ENCODE measurements around the gene CAPN12. TPM values are rescaled to one million over a fixed set of nuclear protein-coding genes. Genes with fewer than 3 reads are reported as not detected.
A peak's percentile ranks its signal among the peaks of the same experiment; 100 is the strongest.
"Not testable (repeated sequence)": the region's sequence is repeated elsewhere in the genome, so short reads cannot be mapped to it uniquely, and the experiment has no call there.

Gene CAPN12
- total and polyA plus RNA-seq, 4 donors, result 1.0 to 4.5 (median 2.4) TPM

DNA sequence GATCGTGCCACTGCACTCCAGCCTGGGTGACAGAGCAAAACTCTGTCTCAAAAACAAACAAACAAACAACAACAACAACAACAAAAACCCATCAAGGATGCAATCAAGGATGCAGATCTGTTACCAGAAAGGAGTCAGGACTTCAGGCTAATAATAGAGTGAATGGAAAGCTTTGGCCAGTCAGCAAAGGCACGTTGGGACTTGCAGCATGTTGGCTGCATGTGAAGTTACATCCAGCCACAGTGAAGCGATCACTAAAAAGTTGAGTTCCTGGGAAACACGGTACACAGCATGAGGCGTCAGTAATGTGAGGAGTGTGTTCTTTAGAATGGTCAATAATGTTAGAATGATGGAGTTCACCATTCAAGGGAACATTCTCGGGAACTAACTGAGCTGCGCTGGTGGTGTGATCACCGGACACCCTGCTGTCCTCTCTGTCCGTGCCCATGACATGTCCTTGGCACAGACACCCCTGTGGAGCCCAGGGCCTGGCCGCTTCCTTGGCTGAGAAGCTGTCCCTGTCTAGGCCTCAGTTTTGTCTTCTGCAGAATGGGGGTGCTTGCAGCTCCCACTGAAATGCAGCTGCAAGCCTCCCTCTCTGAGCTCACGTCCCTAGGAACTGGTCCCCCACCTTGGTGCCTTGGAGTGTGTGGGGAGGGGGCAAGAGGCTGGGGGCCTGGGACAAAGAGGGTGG, 42.4 kb upstream of the CAPN12 start:
- DNase-seq (peak; percentile 1 to 25), ATAC-seq (ENCODE audit: low FRiP score) (no peak)
- Histone ChIP-seq H3K27ac (ENCODE audit: low read depth in 1 of 2, low read length in 2 of 2) (no peak overlapping the region), H3K27me3 (ENCODE audit: control insufficient read depth in 1 of 2, insufficient read depth in 2 of 2, low read length in 1 of 2) (no peaks in the 10 kb centered on the region), H3K36me3 (ENCODE audit: control insufficient read depth in 1 of 2, insufficient read depth in 2 of 2, low read length in 1 of 2) (no peaks in the 10 kb centered on the region), H3K4me3 (ENCODE audit: low read length in 2 of 2) (no peak overlapping the region), H3K4me1 (ENCODE audit: control insufficient read depth in 1 of 2, insufficient read depth in 2 of 2, low read length in 2 of 2) (no peaks in the 10 kb centered on the region), H3K9me3 (ENCODE audit: control insufficient read depth, low read length) (no peaks in the 10 kb centered on the region)
- intact Hi-C loops (cut with DNase I), result no loop called here
- WGBS, 2 donors, result 71 to 74% methylated on average over 11 of the region's 11 CpGs

DNA sequence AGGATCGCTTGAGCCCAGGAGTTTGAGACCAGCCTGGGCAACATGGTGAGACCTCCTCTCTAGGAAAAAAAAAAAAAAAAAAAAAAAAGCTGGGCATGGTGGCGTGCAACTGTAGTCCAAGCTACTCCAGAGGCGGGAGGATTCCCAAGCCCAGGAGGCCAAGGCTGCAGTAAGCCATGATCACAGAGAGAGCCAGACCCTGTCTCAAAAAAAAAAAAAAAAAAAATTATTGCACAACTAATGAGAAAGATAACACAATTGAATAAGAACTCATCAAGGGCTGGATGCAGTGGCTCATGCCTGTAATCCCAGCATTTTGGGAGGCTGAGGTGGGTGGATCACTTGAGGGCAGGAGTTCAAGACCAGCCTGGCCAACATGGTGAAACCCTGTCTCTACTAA, 41.8 kb upstream of the CAPN12 start:
- intact Hi-C loops (cut with DNase I); H3K27me3 ChIP-seq (ENCODE audit: control insufficient read depth in 1 of 2, insufficient read depth in 2 of 2, low read length in 1 of 2); H3K9me3 ChIP-seq (ENCODE audit: control insufficient read depth, low read length); H3K4me1 ChIP-seq (ENCODE audit: control insufficient read depth in 1 of 2, insufficient read depth in 2 of 2, low read length in 2 of 2); H3K4me3 ChIP-seq (ENCODE audit: low read length in 2 of 2); ATAC-seq (ENCODE audit: low FRiP score); H3K27ac ChIP-seq (ENCODE audit: low read depth in 1 of 2, low read length in 2 of 2); H3K36me3 ChIP-seq (ENCODE audit: control insufficient read depth in 1 of 2, insufficient read depth in 2 of 2, low read length in 1 of 2): not testable (repeated sequence)
- 89 to 94% methylated on average over 2 to 3 of the region's 3 CpGs for WGBS, 2 donors
- DNase-seq, result peak in 1 of 2 donors; percentile 14

DNA sequence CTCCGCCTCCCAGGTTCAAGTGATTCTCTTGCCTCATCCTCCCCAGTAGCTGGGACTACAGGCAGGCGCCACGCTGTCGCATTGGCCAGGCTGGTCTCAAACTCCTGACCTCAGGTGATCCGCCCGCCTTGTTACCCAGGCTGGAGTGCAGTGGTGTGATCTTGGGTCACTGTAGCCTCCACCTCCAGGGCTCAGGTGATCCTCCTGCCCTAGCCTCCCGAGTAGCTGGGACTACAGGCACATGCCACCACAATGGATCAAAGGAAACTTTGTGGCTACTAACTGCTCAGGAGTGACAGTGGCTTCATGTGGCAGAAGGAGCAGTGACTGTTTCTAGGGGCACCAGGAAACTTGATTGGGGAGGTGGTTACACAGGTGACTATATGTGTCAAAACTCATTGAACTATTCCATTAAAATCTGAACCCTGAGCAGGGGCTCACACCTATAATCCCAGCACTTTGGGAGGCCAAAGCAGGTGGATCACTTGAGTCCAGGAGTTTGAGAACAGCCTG, 41.0 kb upstream of the CAPN12 start:
- Histone ChIP-seq H3K4me1 (ENCODE audit: control insufficient read depth in 1 of 2, insufficient read depth in 2 of 2, low read length in 2 of 2) (no peaks in the 10 kb centered on the region), H3K9me3 (ENCODE audit: control insufficient read depth, low read length) (no peaks in the 10 kb centered on the region), H3K27me3 (ENCODE audit: control insufficient read depth in 1 of 2, insufficient read depth in 2 of 2, low read length in 1 of 2) (peaks cover 0 to 2% of the 10 kb centered on the region in 2 donors), H3K27ac (ENCODE audit: low read depth in 1 of 2, low read length in 2 of 2) (no peak overlapping the region), H3K4me3 (ENCODE audit: low read length in 2 of 2) (no peak overlapping the region), H3K36me3 (ENCODE audit: control insufficient read depth in 1 of 2, insufficient read depth in 2 of 2, low read length in 1 of 2) (no peaks in the 10 kb centered on the region)
- 96 to 97% methylated on average over 7 of the region's 7 CpGs for WGBS, 2 donors
- DNase-seq (peak; percentile 22 to 27), ATAC-seq (ENCODE audit: low FRiP score) (no peak)
- intact Hi-C loops (cut with DNase I), result no loop called here

DNA sequence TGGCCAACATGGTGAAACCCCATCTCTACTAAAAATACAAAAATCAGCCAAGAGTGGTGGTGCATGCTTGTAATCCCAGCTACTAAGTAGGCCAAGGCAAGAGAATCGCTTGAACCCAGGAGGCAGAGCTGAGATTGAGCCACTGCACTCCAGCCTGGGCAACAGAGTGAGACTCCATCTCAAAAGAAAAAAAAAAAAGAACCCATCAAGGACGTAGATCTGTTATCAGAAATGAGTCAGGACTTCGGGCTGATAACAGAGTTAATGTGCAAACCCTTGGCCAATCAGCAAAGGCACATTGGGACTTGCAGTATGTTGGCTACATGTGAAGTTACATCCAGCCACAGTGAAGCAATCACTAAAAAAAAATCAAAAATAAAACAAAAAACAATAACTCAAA, 40.0 kb upstream of the CAPN12 start:
- H3K27me3 ChIP-seq (ENCODE audit: control insufficient read depth in 1 of 2, insufficient read depth in 2 of 2, low read length in 1 of 2), result peaks cover 0 to 2% of the 10 kb centered on the region in 2 donors
- no peaks in the 10 kb centered on the region for H3K4me1 ChIP-seq (ENCODE audit: control insufficient read depth in 1 of 2, insufficient read depth in 2 of 2, low read length in 2 of 2)
- peak in 1 of 2 donors; percentile 4 for DNase-seq
- H3K27ac ChIP-seq (ENCODE audit: low read depth in 1 of 2, low read length in 2 of 2), result no peak overlapping the region
- no peak for ATAC-seq (ENCODE audit: low FRiP score)
- no peak overlapping the region for H3K4me3 ChIP-seq (ENCODE audit: low read length in 2 of 2)
- intact Hi-C loops (cut with DNase I), result no loop called here
- WGBS, 2 donors, result 55 to 64% methylated on average over 3 of the region's 3 CpGs
- H3K36me3 ChIP-seq (ENCODE audit: control insufficient read depth in 1 of 2, insufficient read depth in 2 of 2, low read length in 1 of 2), result no peaks in the 10 kb centered on the region
- H3K9me3 ChIP-seq (ENCODE audit: control insufficient read depth, low read length), result no peaks in the 10 kb centered on the region

DNA sequence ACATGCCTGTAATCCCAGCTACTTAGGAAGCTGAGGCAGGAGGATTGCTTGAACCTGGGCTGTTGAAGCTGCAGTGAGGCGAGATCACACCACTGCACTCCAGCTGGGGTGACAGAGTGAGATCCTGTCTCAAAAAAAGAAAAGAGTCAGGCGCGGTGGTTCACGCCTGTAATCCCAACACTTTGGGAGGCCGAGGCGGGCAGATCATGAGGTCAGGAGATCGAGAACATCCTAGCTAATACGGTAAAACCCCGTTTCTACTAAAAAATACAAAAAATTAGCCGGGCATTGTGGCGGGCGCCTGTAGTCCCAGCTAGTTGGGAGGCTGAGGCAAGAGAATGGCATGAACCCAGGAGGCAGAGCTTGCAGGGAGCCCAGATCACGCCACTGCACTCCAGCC, 37.9 kb upstream of the CAPN12 start:
- H3K36me3 ChIP-seq (ENCODE audit: control insufficient read depth in 1 of 2, insufficient read depth in 2 of 2, low read length in 1 of 2); H3K27ac ChIP-seq (ENCODE audit: low read depth in 1 of 2, low read length in 2 of 2); intact Hi-C loops (cut with DNase I); H3K27me3 ChIP-seq (ENCODE audit: control insufficient read depth in 1 of 2, insufficient read depth in 2 of 2, low read length in 1 of 2); ATAC-seq (ENCODE audit: low FRiP score); H3K4me3 ChIP-seq (ENCODE audit: low read length in 2 of 2); H3K4me1 ChIP-seq (ENCODE audit: control insufficient read depth in 1 of 2, insufficient read depth in 2 of 2, low read length in 2 of 2); H3K9me3 ChIP-seq (ENCODE audit: control insufficient read depth, low read length): not testable (repeated sequence)
- WGBS, 2 donors, result 80 to 86% methylated on average over 13 of the region's 13 CpGs
- DNase-seq, result peak in 1 of 2 donors; percentile 3

DNA sequence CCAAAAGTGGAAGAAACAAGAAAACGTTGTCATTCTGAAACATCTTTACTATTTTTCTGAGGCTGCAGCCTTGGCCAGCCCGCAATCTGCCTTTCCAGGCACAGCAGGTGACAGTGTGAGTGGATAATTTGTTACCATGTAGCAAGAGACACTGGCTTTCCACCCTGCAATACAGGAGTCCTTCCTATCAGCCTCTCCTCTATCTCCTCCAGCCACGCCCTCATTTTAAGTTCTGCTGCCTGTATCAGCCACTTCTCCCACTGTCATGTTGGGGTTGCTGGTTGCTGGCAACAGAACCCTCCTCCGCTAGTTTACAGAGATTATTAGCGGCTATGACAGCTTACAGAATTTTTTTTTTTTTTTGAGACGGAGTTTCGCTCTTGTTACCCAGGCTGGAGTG, 36.8 kb upstream of the CAPN12 start:
- DNase-seq (peak in 1 of 2 donors; percentile 13), ATAC-seq (ENCODE audit: low FRiP score) (no peak)
- no peak overlapping the region for H3K4me3 ChIP-seq (ENCODE audit: low read length in 2 of 2)
- no peak overlapping the region for H3K27ac ChIP-seq (ENCODE audit: low read depth in 1 of 2, low read length in 2 of 2)
- 75 to 80% methylated on average over 7 of the region's 7 CpGs for WGBS, 2 donors
- no peaks in the 10 kb centered on the region for H3K4me1 ChIP-seq (ENCODE audit: control insufficient read depth in 1 of 2, insufficient read depth in 2 of 2, low read length in 2 of 2)
- intact Hi-C loops (cut with DNase I), result no loop called here
- H3K36me3 ChIP-seq (ENCODE audit: control insufficient read depth in 1 of 2, insufficient read depth in 2 of 2, low read length in 1 of 2), result no peaks in the 10 kb centered on the region
- peaks cover 0 to 2% of the 10 kb centered on the region in 2 donors for H3K27me3 ChIP-seq (ENCODE audit: control insufficient read depth in 1 of 2, insufficient read depth in 2 of 2, low read length in 1 of 2)
- H3K9me3 ChIP-seq (ENCODE audit: control insufficient read depth, low read length), result no peaks in the 10 kb centered on the region

DNA sequence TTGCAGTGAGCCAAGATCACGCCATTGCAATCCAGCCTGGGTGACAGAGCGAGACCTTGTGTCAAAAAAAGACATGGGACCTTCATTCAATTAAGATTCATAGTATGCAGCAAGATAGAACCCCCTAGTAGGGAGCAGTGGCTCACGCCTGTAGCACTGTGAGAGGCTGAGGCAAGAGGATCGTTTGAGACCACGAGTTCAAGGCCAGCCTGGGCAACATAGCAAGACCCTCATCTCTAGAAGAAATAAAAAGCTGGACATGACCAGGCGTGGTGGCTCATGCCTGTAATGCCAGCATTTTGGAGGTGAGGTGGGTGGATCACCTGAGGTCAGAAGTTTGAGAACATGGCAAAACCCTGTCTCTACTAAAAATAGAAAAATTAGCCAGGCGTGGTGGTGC, 36.2 kb upstream of the CAPN12 start:
- DNase-seq (peak in 1 of 2 donors; percentile 41), ATAC-seq (ENCODE audit: low FRiP score) (no peak)
- Histone ChIP-seq H3K27ac (ENCODE audit: low read depth in 1 of 2, low read length in 2 of 2) (no peak overlapping the region), H3K36me3 (ENCODE audit: control insufficient read depth in 1 of 2, insufficient read depth in 2 of 2, low read length in 1 of 2) (no peaks in the 10 kb centered on the region), H3K9me3 (ENCODE audit: control insufficient read depth, low read length) (no peaks in the 10 kb centered on the region), H3K27me3 (ENCODE audit: control insufficient read depth in 1 of 2, insufficient read depth in 2 of 2, low read length in 1 of 2) (peaks cover 0 to 2% of the 10 kb centered on the region in 2 donors), H3K4me3 (ENCODE audit: low read length in 2 of 2) (no peak overlapping the region), H3K4me1 (ENCODE audit: control insufficient read depth in 1 of 2, insufficient read depth in 2 of 2, low read length in 2 of 2) (no peaks in the 10 kb centered on the region)
- WGBS, 2 donors, result 86 to 87% methylated on average over 7 of the region's 7 CpGs
- intact Hi-C loops (cut with DNase I), result no loop called here

DNA sequence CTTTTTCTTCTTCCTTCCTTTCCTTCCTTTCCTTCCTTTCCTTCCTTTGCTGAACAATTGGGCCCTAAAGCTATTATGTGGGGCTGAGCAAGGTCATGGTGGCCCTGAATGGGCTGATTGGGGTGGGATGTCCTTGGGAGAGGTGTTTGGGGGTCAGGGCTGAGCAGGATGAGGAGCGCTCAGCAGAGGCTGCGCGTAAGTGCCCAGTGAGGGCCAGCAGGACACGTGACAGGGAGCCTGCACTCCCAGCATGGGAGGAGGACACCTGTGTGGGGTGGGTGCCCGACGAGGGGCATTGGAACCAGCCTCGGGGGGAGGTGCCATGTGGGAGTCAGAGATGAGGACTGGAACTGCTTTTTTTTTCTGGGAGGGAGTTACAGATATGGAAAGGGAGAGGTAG, 34.5 kb upstream of the CAPN12 start:
- ATAC-seq (ENCODE audit: low FRiP score), result no peak

More for the DNA sequence above, 34.5 kb upstream of the CAPN12 start:
- Histone ChIP-seq H3K4me3 (ENCODE audit: low read length in 2 of 2) (no peak overlapping the region), H3K36me3 (ENCODE audit: control insufficient read depth in 1 of 2, insufficient read depth in 2 of 2, low read length in 1 of 2) (no peaks in the 10 kb centered on the region), H3K27me3 (ENCODE audit: control insufficient read depth in 1 of 2, insufficient read depth in 2 of 2, low read length in 1 of 2) (peaks cover 0 to 2% of the 10 kb centered on the region in 2 donors), H3K9me3 (ENCODE audit: control insufficient read depth, low read length) (no peaks in the 10 kb centered on the region), H3K27ac (ENCODE audit: low read depth in 1 of 2, low read length in 2 of 2) (no peak overlapping the region), H3K4me1 (ENCODE audit: control insufficient read depth in 1 of 2, insufficient read depth in 2 of 2, low read length in 2 of 2) (no peaks in the 10 kb centered on the region)
- intact Hi-C loops (cut with DNase I), result no loop called here
- 59 to 66% methylated on average over 7 of the region's 7 CpGs for whole genome bisulfite sequencing, 2 donors
- DNase-seq, result peak in 1 of 2 donors; percentile 39

All from aorta (tissue), 5 donors.